ENCODE results near the gene UQCC3. TPM values are rescaled to one million over a fixed set of nuclear protein-coding genes. Genes with fewer than 3 reads are reported as not detected.

Gene UQCC3
- total and polyA plus RNA-seq, 10 of the 15 experiments (the other 5 are each of a cell fraction or from before 2014, with no cell fraction given) = 1.3 to 20.5 (median 8.2) TPM

DNA sequence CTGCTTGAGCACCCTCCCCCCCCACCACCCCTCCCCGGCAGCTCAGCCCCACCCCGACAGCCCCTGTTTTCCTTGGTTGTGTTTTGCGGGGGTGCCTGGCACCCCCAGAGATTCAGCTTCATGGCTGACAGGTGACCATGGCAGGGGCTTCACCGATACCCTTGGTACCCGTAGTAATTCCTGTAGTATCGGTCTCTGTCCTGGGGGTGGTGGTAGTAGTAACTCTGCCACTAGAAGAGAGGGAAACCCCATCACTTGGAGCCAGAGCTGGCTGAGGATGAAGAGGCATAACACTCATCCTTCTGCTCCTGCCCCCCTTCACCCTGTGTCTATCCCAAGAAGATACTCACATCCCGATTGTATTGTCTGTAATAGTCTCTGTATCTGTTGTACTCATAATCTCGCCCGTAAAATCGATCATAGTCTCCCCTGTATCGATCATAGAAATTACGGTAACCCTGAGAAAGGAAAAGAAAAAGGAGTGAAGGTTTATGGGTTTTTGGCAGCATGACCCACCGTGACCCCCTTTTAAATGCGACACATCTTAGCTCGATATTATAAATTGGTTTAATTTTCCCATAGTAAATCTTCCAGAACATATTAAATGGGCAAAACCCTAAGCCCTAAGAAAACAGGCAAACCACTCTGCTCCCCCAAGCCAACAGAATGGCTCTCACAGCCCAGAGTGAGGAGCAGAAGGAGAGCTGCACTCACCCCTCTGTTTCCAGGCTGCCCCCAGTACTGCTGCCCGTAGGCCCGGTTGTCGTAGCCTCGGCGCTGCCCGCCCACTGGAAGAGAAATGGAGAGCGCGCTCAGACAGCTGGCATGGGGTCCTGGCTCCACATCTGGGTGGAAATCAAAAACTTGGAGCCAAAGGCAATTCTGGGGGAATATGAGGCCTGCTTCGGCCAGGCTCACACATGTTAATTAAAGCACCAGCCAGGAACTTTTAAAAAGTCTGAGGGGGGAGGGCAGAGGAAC is 44.0 kb downstream of the UQCC3 start:
- ChIA-PET POLR2A (interaction anchor here (0.5 to 5.5 kb wide), 4 partner anchors 11 to 52 kb away, joined by 3 to 40 read pairs (median 8); partner anchors contain the start of genes HNRNPUL2 and TTC9C), CTCF (interaction anchor here (1.0 to 1.5 kb wide), 3 partner anchors 9 to 34 kb away, joined by 3 to 7 read pairs (median 3); no protein-coding TSS in a partner anchor), SMC1A (ENCODE audit: uncharacterized antibody, unreplicated experiment) (interaction anchor here (0.7 to 1.9 kb wide), 2 partner anchors 8 kb away, joined by 3 to 7 read pairs; no protein-coding TSS in a partner anchor), RAD21 (ENCODE audit: unreplicated experiment) (no interaction called here)
- Histone ChIP-seq H3K9ac (ENCODE audit: control insufficient read depth, insufficient read depth, low read length) (no peak overlapping the region), H3K4me1 (ENCODE audit: control insufficient read depth, insufficient read depth, low read length) (peaks cover 13% of the 10 kb centered on the region), H3K4me2 (ENCODE audit: control insufficient read depth, insufficient read depth) (no peak overlapping the region), H3K27ac (ENCODE audit: control insufficient read depth, insufficient read depth) (no peak overlapping the region), H3K27me3 (replicated peaks in 1 of 2; ENCODE audit: control insufficient read depth in 2 of 2, insufficient read depth in 2 of 2, low read length in 1 of 2) (no peaks in the 10 kb centered on the region), H3K36me3 (ENCODE audit: control insufficient read depth in 2 of 2, insufficient read depth in 2 of 2, low read length in 1 of 2) (peaks cover 31 to 58% of the 10 kb centered on the region in 2 experiments), H4K20me1 (ENCODE audit: control insufficient read depth, insufficient read depth) (no peaks in the 10 kb centered on the region; the same call in 1 of the 2 replicates), H3K79me2 (ENCODE audit: control insufficient read depth, insufficient read depth, low read length) (peaks cover 3% of the 10 kb centered on the region; the same call in 1 of the 2 replicates), H3K9me3 (replicated peaks; ENCODE audit: control insufficient read depth, insufficient read depth, low read length) (no peaks in the 10 kb centered on the region), H3K4me3 (no peak overlapping the region), H2AFZ (ENCODE audit: control insufficient read depth, low read depth, low read length) (no peak overlapping the region)
- 91% methylated on average over 24 of the region's 24 CpGs for WGBS (ENCODE audit: insufficient coverage, insufficient replicate concordance, low lambda C conversion rate, missing lambda C conversion rate)
- intact Hi-C loops (cut with micrococcal nuclease; ENCODE audit: unreplicated experiment) (no loop called here), in situ Hi-C loops (cut with MboI) (no loop called here)
- ATAC-seq = no peak
- DNase-seq (ENCODE audit: low read depth, low spot score) = no peak
- FAIRE-seq = no peak
- no peak for TF ChIP-seq CBX5 (IDR thresholded peaks at IDR 0.05; ENCODE audit: low read depth)
- TF ChIP-seq, protein P1, sequence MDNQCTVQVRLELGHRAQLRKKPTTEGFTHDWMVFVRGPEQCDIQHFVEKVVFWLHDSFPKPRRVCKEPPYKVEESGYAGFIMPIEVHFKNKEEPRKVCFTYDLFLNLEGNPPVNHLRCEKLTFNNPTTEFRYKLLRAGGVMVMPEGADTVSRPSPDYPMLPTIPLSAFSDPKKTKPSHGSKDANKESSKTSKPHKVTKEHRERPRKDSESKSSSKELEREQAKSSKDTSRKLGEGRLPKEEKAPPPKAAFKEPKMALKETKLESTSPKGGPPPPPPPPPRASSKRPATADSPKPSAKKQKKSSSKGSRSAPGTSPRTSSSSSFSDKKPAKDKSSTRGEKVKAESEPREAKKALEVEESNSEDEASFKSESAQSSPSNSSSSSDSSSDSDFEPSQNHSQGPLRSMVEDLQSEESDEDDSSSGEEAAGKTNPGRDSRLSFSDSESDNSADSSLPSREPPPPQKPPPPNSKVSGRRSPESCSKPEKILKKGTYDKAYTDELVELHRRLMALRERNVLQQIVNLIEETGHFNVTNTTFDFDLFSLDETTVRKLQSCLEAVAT (IDR thresholded peaks at IDR 0.05) = 0 out of 2 replicates have a peak, but pooled peaks have one; percentile 57
- BruUV-seq (replicated peaks) = no TSS peak
